DND-41 (cell line): ENCODE results near the gene CD99L2.

Experiments used
- CTCF ChIP-seq: IDR thresholded peaks from 2 replicates; pipeline ENCODE4 v1.5.1; 2012; ENCODE audit warnings: borderline replicate concordance, low read length, moderate library complexity, mild to moderate bottlenecking; ENCODE audit not compliant: poor library complexity, severe bottlenecking; ENCODE audit errors: extremely low read depth
- EZH2 ChIP-seq: IDR thresholded peaks from 3 replicates; pipeline ENCODE4 v1.6.1; 2012; ENCODE audit warnings: borderline replicate concordance, low read depth, mild to moderate bottlenecking, moderate library complexity, low read length, inconsistent platforms; ENCODE audit not compliant: severe bottlenecking

GRCh38 chrX:150777328-150777992, 121.0 kb downstream of the CD99L2 start:
- TF ChIP-seq CTCF (no peak), EZH2 (no peak)
